ENCODE results near the gene DGKI. TPM values are rescaled to one million over a fixed set of nuclear protein-coding genes. Genes with fewer than 3 reads are reported as not detected.

DGKI gene
- total RNA-seq, 1 donor: under 0.01 TPM

GRCh38 chr7:137873524-137873923 is 26.8 kb upstream of the DGKI start:
- DNase-seq (ENCODE audit: low read depth in 2 of 3, low spot score in 2 of 3): no peak

DNA sequence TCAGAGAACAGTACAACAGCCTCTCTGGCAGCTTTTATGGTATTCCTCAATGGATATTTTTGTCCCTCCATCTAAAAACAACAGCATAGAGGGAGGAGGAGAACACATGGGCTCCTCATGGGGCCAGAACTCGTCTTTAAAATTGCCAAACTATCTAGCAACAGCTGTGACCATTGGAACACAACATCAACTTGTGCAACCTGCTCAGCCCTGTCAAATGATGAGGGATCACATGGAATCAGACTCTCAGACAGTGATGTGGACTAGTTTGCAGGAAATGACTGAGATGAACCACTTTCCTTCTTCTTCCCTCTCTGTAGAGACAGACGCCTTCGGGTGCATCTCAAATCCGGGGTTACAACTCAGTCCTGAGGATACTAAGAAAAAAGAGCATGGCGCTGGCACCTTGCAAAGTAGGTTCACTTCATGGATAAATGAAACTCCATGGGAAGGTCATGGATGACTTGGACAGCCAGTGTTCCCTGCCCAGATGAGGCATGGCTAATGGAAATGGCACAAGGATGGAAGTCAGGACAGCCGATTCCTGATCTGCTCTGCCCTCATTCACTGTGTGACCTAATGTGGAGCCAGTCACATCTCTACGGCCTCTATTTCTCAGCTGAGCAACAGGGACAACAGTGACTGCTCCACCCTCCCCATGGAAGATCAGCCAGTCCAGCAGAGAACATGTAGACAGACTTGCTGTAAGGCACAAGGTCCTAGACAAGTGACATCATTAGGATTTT is 24.6 kb upstream of the DGKI start:
- DNase-seq (ENCODE audit: low read depth in 2 of 3, low spot score in 2 of 3): no peak

DNA sequence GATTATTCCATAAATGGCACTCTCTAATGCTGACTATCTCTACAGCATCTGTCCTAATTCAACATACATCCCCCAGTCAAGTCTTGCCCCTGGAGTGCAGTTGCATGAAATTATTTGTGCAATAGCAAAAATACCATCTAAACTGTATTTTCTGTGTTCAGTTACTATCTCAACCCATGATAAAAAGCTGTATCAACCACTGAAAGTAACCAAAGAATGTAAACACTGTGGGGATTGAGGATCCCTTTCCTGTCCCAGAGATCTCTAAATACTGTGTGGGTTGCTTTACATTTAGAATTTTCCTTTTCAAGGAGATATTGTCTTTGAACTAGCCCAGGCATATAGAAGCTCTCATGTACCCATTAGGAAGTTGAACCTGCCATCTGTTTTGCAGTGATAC is 23.9 kb upstream of the DGKI start:
- DNase-seq (ENCODE audit: low read depth in 2 of 3, low spot score in 2 of 3): no peak

- no peak for DNase-seq (ENCODE audit: low read depth in 2 of 3, low spot score in 2 of 3)
Measured at GRCh38 chr7:137870078-137870477, 23.3 kb upstream of the DGKI start.

GRCh38 chr7:137869260-137869659 is 22.5 kb upstream of the DGKI start:
- DNase-seq (ENCODE audit: low read depth in 2 of 3, low spot score in 2 of 3): no peak

DNA sequence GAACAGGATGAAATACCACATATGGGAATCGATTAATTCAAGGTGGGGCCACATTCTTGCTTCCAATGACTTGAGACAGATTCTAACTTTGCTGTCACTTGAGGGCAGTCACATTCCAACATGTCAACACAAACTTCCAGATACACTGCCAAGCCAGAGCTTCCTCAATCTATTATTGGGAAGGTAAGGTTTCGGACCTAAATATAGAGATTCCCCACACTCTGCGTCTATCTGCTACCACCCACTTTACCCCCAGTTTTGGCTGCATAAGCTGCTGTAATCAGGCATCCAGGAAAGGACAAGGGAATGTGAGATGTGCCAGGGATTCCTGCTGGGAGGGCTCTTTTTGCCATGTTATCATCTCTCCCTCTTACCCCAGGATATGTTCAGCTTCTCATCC is 20.5 kb upstream of the DGKI start:
- no peak for DNase-seq (ENCODE audit: low read depth in 2 of 3, low spot score in 2 of 3)

GRCh38 chr7:137865764-137866163 is 19.0 kb upstream of the DGKI start:
- no peak for DNase-seq (ENCODE audit: low read depth in 2 of 3, low spot score in 2 of 3)

DNA sequence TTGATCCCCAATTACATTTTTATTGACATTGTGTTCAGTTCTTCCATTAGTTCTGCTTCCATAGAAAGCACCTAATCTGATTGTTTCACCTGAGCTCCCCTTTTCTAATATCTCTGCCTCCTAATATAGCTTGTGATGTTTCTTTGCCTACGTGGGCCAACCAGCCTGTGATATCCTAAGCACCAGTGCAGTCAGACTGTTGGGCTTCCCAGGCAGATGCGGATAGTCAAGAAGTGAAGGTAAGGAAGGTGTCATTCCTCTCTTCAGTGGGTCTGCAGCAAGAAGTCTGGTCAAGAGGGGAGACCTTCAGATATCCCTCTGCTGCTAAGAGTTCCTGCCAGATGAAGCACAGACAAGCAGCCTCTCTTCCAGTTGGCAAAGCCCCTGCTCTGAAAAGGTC is 16.2 kb upstream of the DGKI start:
- DNase-seq (ENCODE audit: low read depth in 2 of 3, low spot score in 2 of 3): no peak

- DNase-seq (ENCODE audit: low read depth in 2 of 3, low spot score in 2 of 3): peak in 1 of 3 donors; percentile 9
Measured at GRCh38 chr7:137862358-137862757, 15.6 kb upstream of the DGKI start.

- no peak for DNase-seq (ENCODE audit: low read depth in 2 of 3, low spot score in 2 of 3)
Measured at GRCh38 chr7:137860542-137860941, 13.8 kb upstream of the DGKI start.

GRCh38 chr7:137853053-137853452 is 6.3 kb upstream of the DGKI start:
- no peak for DNase-seq (ENCODE audit: low read depth in 2 of 3, low spot score in 2 of 3)

- no peak for DNase-seq (ENCODE audit: low read depth in 2 of 3, low spot score in 2 of 3)
Measured at GRCh38 chr7:137852108-137852507, 5.3 kb upstream of the DGKI start.

DNA sequence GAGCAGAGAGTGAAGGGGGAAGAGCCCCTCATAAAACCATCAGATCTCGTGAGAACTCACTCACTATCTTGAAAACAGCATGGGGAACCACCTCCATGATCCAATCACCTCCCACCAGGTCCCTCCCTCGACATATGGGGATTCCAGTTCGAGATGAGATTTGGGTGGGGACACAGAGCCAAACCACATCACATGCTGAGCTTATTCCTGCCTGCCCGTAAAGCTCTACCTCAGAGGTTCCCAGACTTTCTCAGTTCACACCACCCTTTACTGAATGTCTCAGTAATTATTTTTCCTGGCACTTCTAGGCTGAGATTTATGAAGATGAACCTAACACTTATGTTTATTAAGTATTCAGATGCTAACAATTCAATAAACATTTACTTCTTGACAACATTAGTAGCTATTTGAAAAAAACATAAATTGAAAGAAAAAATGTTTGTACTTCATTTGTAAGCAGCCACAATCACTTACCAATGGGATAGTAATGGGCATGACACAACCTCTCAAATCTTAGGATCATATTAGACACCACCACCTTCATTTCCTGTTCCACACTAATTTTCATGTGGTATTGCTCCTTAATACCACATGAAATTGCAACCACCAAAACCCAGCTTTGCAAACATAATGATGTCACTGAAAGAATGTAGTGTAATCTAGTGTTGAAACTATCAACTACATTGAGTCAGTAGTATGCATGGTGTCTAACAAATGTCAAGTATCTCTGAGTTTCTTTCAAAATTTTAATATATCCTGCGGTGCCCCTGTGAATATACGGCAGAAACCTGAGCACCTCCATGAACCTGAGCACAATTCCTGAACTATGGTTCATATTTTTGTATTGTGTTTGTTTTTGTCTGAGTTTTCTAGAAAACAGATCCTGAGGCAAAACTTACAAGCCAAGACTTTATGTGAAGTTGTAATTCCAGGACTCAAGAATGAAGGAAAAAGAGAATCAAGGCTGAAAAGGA is 4.5 kb upstream of the DGKI start:
- DNase-seq (ENCODE audit: low read depth in 2 of 3, low spot score in 2 of 3): no peak

- DNase-seq (ENCODE audit: low read depth in 2 of 3, low spot score in 2 of 3): no peak
Measured at GRCh38 chr7:137850571-137850970, 3.8 kb upstream of the DGKI start.

DNA sequence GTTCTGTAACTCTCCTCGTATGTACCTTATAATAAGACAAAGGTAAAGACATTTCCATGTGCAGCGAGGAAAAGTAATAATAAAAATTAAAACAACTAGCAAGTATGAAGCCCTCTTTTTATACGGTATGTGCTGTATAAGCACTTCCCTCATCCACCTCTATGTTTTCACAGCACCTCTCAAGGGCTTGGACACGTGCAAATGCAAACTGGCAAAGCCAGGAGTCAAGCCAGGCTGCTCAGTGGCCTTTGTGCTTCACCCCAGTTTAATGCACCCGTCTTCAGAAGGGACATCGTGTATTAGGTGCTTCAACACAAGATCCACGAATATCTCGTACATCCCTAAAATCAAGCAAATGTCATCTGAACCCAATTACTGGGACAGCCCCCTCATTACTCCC is 1.3 kb upstream of the DGKI start:
- no peak for DNase-seq (ENCODE audit: low read depth in 2 of 3, low spot score in 2 of 3)

GRCh38 chr7:137847568-137848050 is 835 bp upstream of the DGKI start:
- peak in 1 of 3 donors; percentile 20 for DNase-seq (ENCODE audit: low read depth in 2 of 3, low spot score in 2 of 3)

DNA sequence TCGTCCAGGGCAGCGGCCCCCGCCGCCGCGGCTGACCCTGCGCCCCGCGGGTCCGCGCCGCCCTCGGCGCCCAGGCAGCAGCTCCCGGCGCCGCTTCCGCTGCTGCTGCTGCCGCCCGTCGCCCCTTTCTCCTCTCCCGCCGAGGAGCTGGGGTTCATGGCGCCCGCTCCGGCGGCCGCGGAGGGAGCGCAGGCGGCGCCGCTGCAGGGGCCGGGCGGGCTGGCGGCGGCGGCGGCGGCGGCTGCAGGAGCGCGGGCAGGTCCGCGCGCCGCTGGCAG is 286 bp downstream of the DGKI start:
- peak in 1 of 3 donors; percentile 9 for DNase-seq (ENCODE audit: low read depth in 2 of 3, low spot score in 2 of 3)

DNA sequence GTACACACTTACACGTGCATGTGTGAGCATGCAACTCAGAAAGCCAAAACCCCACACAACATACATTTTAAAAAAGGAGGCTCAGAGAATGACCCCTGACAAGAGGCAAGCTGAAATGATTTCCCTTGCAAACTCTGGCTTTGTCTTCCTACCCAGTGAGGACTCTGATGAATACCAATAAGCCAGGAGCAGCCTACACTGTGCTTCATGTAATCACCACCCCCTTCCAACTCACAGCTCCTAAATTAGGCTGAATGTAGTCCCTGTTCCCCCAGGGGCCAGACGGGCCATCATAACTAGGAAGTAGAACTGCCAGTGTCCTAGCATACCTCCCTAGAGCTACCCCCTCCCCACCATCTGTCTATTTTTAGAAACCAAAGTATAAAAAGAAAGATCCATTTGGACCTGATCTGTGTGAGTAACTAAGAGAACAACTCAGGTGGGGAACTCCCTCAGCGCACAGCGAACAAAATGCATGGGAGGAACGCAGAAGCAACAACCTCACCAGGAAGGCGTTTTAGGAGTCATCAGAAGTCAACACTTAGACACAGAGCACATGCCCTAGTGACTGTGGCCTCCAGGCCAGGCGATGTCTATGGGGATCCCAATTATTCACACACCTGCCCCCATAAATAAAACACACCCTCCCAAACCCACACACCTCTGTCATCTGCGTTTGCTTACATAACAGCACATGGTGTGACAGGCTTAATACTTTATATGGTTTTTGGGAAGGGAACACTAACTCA is 1.9 kb downstream of the DGKI start:
- DNase-seq (ENCODE audit: low read depth in 2 of 3, low spot score in 2 of 3): no peak

GRCh38 chr7:137839903-137840779 is 6.6 kb downstream of the DGKI start:
- no peak for DNase-seq (ENCODE audit: low read depth in 2 of 3, low spot score in 2 of 3)

GRCh38 chr7:137838706-137839315 is 8.0 kb downstream of the DGKI start:
- DNase-seq (ENCODE audit: low read depth in 2 of 3, low spot score in 2 of 3): no peak

Data from hematopoietic multipotent progenitor cell (in vitro differentiated cells).